Adrenal gland (tissue), 12 donors: ENCODE results near the gene HBZ. TPM values are rescaled to one million over a fixed set of nuclear protein-coding genes. Genes with fewer than 3 reads are reported as not detected.
"Not testable (repeated sequence)": the region's sequence is repeated elsewhere in the genome, so short reads cannot be mapped to it uniquely, and the experiment has no call there.

Experiments used
- DNase-seq, 7 donors: peaks; one replicate each; pipeline ENCODE4 v3.0.0-alpha.2; 2019 to 2020
- H3K27ac ChIP-seq, 5 donors: fragments of 200-600 bp; sonication (generic) in 4 of 5; 1 replicate in 3 of 5; 2 replicates in 2 of 5; pipeline versions ENCODE4 v1.5.1 to v1.8.0; 2016 to 2020; ENCODE audit warnings: mild to moderate bottlenecking in 1 of 5
- H3K27me3 ChIP-seq: fragments of 200-600 bp; 2 replicates; pipeline ENCODE4 v1.8.0; 2021
- H3K36me3 ChIP-seq, 2 donors: fragments of 200-600 bp; replicated peaks in 1 of 2; 1 replicate in 1 of 2; 2 replicates in 1 of 2; pipeline versions ENCODE4 v1.5.1 to v1.8.0; 2018 to 2022
- H3K4me1 ChIP-seq, 2 donors: fragments of 200-600 bp; replicated peaks in 1 of 2; 1 replicate in 1 of 2; 2 replicates in 1 of 2; pipeline versions ENCODE4 v1.5.1 to v1.8.0; 2018 to 2021
- H3K4me3 ChIP-seq, 4 donors: fragments of 200-600 bp; sonication (generic) in 3 of 4; one replicate each; pipeline ENCODE4 v1.5.1; 2016 to 2018
- H3K9me3 ChIP-seq, 3 donors: fragments of 200-600 bp; sonication (generic) in 1 of 3; replicated peaks in 1 of 3; 1 replicate in 2 of 3; 2 replicates in 1 of 3; pipeline versions ENCODE4 v1.5.1 to v1.8.0; 2016 to 2021
- CTCF ChIP-seq, 6 experiments: fragments of 450-650 bp in 4 of 6; fragments of 200-600 bp in 2 of 6; sonication (generic) in 1 of 6; IDR thresholded peaks; 1 replicate in 5 of 6; 2 replicates in 1 of 6; pipeline versions ENCODE4 v1.5.1 to v1.8.0; 2016 to 2021; ENCODE audit warnings: antibody characterized with exemption in 6 of 6, mild to moderate bottlenecking in 2 of 6, moderate library complexity in 1 of 6
- POLR2A ChIP-seq, 2 donors: fragments of 450-650 bp; IDR thresholded peaks; one replicate each; pipeline ENCODE4 v1.6.1; 2017; ENCODE audit warnings: antibody characterized with exemption in 2 of 2, mild to moderate bottlenecking in 2 of 2, moderate library complexity in 1 of 2
- WGBS, 4 donors: extraction: QIAGEN DNeasy Blood & Tissue Kit in 2 of 4; methylation state at CpG; one replicate each; pipeline versions ENCODE4 v1.1.5 to v1.1.7; 2013 to 2017; 5-methylcytosine and 5-hydroxymethylcytosine counted together
- intact Hi-C, 2 donors: fragments of 100-400 bp; cut with DNase I; formaldehyde crosslinking; loops; one replicate each; pipeline versions ENCODE4 v1.14.1 to v1.15.0; 2022 to 2023
- polyA plus RNA-seq, 3 donors: library from polyadenylated mRNA; stranded (reverse); fragments of 200-250 nt in 2 of 3; fragments of 350-450 nt in 1 of 3; fragmentation: Illumina TruSeq in 1 of 3; extraction: RNeasy Lipid Tissue Mini Kit (QIAGEN cat#74804) in 1 of 3; gene quantifications; one replicate each; pipeline ENCODE4 v1.2.3, GENCODE V29; 2013 to 2014
- total RNA-seq, 9 donors: library from RNA; depleted of rRNA in 4 of 9; stranded (reverse); fragments of >200 nt in 4 of 9; fragments of 120-200 nt in 1 of 9; fragmentation: NEBNext Ultra II Directional in 1 of 9; extraction: Animal tissue kit (Norgen Biotek cat#: 25700) in 1 of 9; gene quantifications; one replicate each; pipeline versions ENCODE4 v1.1.0 to v1.2.4, GENCODE V29; 2013 to 2023
- donor health status: healthy with polysubstance abuse.
- donor health status: Bipolar disorder and iron deficiency.
- donor health status: DM: yes; HTN: yes; CAD: no.
- donor health status: DM: no; HTN: no; CAD: no.
- donor health status: DM: no; HTN: no; CAD: no.
- donor health status: DM: yes; HTN: yes; CAD: no.

The HBZ gene
- total and polyA plus RNA-seq, 12 donors = 0.61 to 1.3 (median 1.3) TPM; not detected in 9

GRCh38 chr16:160691-161190 lies 8.3 kb downstream of the HBZ start:
- H3K36me3 ChIP-seq = no peaks in the 10 kb centered on the region
- peaks cover under 1 to 8% of the 10 kb centered on the region in 2 donors for H3K4me1 ChIP-seq
- no peak for TF ChIP-seq POLR2A (IDR thresholded peaks at IDR 0.05)
- no peak for TF ChIP-seq CTCF (IDR thresholded peaks at IDR 0.05)
- intact Hi-C loops = no loop called here
- no peaks in the 10 kb centered on the region for H3K9me3 ChIP-seq
- DNase-seq = no peak
- 34 to 71% (median 60%) methylated on average over 7 to 18 of the region's 18 CpGs for WGBS, 4 donors
- no peak overlapping the region for H3K4me3 ChIP-seq
- H3K27me3 ChIP-seq = peaks cover 12% of the 10 kb centered on the region
- H3K27ac ChIP-seq = no peak overlapping the region

- H3K36me3 ChIP-seq = no peaks in the 10 kb centered on the region
- no peak overlapping the region for H3K4me3 ChIP-seq
- 81 to 96% (median 89%) methylated on average over 9 to 13 of the region's 13 CpGs for WGBS, 4 donors
- peaks cover 7 to 16% of the 10 kb centered on the region in 2 donors for H3K4me1 ChIP-seq
- H3K27ac ChIP-seq = no peak overlapping the region
- TF ChIP-seq CTCF (IDR thresholded peaks at IDR 0.05) = no peak
- no peak for TF ChIP-seq POLR2A (IDR thresholded peaks at IDR 0.05)
- H3K27me3 ChIP-seq = peaks cover 24% of the 10 kb centered on the region
- intact Hi-C loops = no loop called here
- no peak for DNase-seq
- no peaks in the 10 kb centered on the region for H3K9me3 ChIP-seq
These were observed 10.0 kb downstream of the HBZ start for GRCh38 chr16:162271-162991.

GRCh38 chr16:163139-163538 lies 10.7 kb downstream of the HBZ start:
- 75 to 92% (median 84%) methylated on average over 6 to 10 of the region's 10 CpGs; no CpG with 5 or more reads in 1 of the 4 donors for WGBS, 4 donors

GRCh38 chr16:163696-164095 lies 11.3 kb downstream of the HBZ start:
- intact Hi-C loops, H3K4me3 ChIP-seq, H3K27ac ChIP-seq, DNase-seq, H3K36me3 ChIP-seq, H3K9me3 ChIP-seq: not testable (repeated sequence)
- Histone ChIP-seq H3K27me3 (peaks cover 37% of the 10 kb centered on the region), H3K4me1 (peaks cover 7 to 16% of the 10 kb centered on the region in 2 donors)
- 10 to 27% methylated on average over 2 of the region's 3 CpGs; no CpG with 5 or more reads in 2 of the 4 donors for WGBS, 4 donors

More at GRCh38 chr16:163139-163538, 10.7 kb downstream of the HBZ start:
- intact Hi-C loops, DNase-seq, H3K27ac ChIP-seq, H3K4me3 ChIP-seq, H3K36me3 ChIP-seq, H3K9me3 ChIP-seq: not testable (repeated sequence)
- peaks cover 7 to 16% of the 10 kb centered on the region in 2 donors for H3K4me1 ChIP-seq
- H3K27me3 ChIP-seq = peaks cover 31% of the 10 kb centered on the region

- DNase-seq, H3K9me3 ChIP-seq, H3K36me3 ChIP-seq, H3K4me3 ChIP-seq, H3K27ac ChIP-seq, intact Hi-C loops: not testable (repeated sequence)
- H3K4me1 ChIP-seq = peaks cover 7 to 16% of the 10 kb centered on the region in 2 donors
- peaks cover 42% of the 10 kb centered on the region for H3K27me3 ChIP-seq
- WGBS, 4 donors = 0% methylated on average over 23 of the region's 80 CpGs; no CpG with 5 or more reads in 3 of the 4 donors
These were observed 11.8 kb downstream of the HBZ start for GRCh38 chr16:164134-164823.
